Neural cell (in vitro differentiated cells): ENCODE results near the gene GARIN6. TPM values are rescaled to one million over a fixed set of nuclear protein-coding genes. Genes with fewer than 3 reads are reported as not detected.

ENCODE experiments used
- H2AFZ ChIP-seq: fragments of 200-600, 300-800 bp; sonication (generic), shearing (Covaris generic); 2 replicates; pipeline ENCODE4 v1.6.0; 2014; ENCODE audit warnings: low read depth, mild to moderate bottlenecking, antibody characterized with exemption, low read length, moderate library complexity
- H3F3A ChIP-seq: fragments of 200-600 bp; shearing (Covaris generic); 2 replicates; pipeline ENCODE4 v1.6.1; 2016; ENCODE audit warnings: mild to moderate bottlenecking, moderate library complexity, mixed read lengths, antibody characterized with exemption, low read length; ENCODE audit not compliant: insufficient read depth, poor library complexity, severe bottlenecking
- H3K27ac ChIP-seq: fragments of 200-600, 300-800 bp; sonication (generic), shearing (Covaris generic); 2 replicates; pipeline ENCODE4 v1.5.1; 2014; ENCODE audit warnings: mild to moderate bottlenecking, low read length, moderate library complexity
- H3K27me3 ChIP-seq: fragments of 300-800, 200-600 bp; sonication (generic), shearing (Covaris generic); 2 replicates; pipeline ENCODE4 v1.6.0; 2014; ENCODE audit warnings: mild to moderate bottlenecking, low read depth, low read length, moderate library complexity; ENCODE audit not compliant: insufficient read depth
- H3K36me3 ChIP-seq: fragments of 300-800, 200-600 bp; sonication (generic), shearing (Covaris generic); 2 replicates; pipeline ENCODE4 v1.5.1; 2014; ENCODE audit warnings: mild to moderate bottlenecking, antibody characterized with exemption, low read length, moderate library complexity; ENCODE audit not compliant: insufficient read depth
- H3K4me2 ChIP-seq: fragments of 300-800, 200-600 bp; sonication (generic), shearing (Covaris generic); 2 replicates; pipeline ENCODE4 v1.6.0; 2014; ENCODE audit warnings: mild to moderate bottlenecking, low read length
- H3K4me3 ChIP-seq: fragments of 300-800, 200-600 bp; sonication (generic), shearing (Covaris generic); 2 replicates; pipeline ENCODE4 v1.5.1; 2014; ENCODE audit warnings: mild to moderate bottlenecking, low read length, moderate library complexity
- H3K79me2 ChIP-seq: fragments of 200-600 bp; shearing (Covaris generic); replicated peaks from 2 replicates; pipeline ENCODE4 v1.6.0; 2014; ENCODE audit warnings: mild to moderate bottlenecking, low read length, moderate library complexity; ENCODE audit not compliant: insufficient read depth
- H3K9ac ChIP-seq: fragments of 300-800, 200-600 bp; sonication (generic), shearing (Covaris generic); 2 replicates; pipeline ENCODE4 v1.6.1; 2016; ENCODE audit warnings: mild to moderate bottlenecking, low read length, mixed read lengths
- H3K9me2 ChIP-seq: fragments of 200-600 bp; shearing (Covaris generic); 2 replicates; pipeline ENCODE4 v1.6.1; 2016; ENCODE audit warnings: mild to moderate bottlenecking, low read length, mixed read lengths; ENCODE audit not compliant: insufficient read depth
- H3K9me3 ChIP-seq: fragments of 200-600, 300-800 bp; sonication (generic), shearing (Covaris generic); 2 replicates; pipeline ENCODE4 v1.6.1; 2016; ENCODE audit warnings: mild to moderate bottlenecking, mixed run types, low read length, moderate library complexity, mixed read lengths
- H4K20me1 ChIP-seq: fragments of 200-600 bp; shearing (Covaris generic); 2 replicates; pipeline ENCODE4 v1.6.1; 2016; ENCODE audit warnings: mild to moderate bottlenecking, mixed run types; ENCODE audit not compliant: insufficient read depth
- CTCF ChIP-seq: fragments of 450-650 bp; IDR thresholded peaks from 2 replicates; pipeline ENCODE4 v1.5.1; 2014; ENCODE audit warnings: antibody characterized with exemption, mild to moderate bottlenecking, moderate library complexity; ENCODE audit not compliant: poor library complexity, severe bottlenecking
- EP300 ChIP-seq: fragments of 450-650 bp; conservative IDR thresholded peaks from 2 replicates; pipeline ENCODE4 v1.6.1; 2014; ENCODE audit warnings: antibody characterized with exemption, mild to moderate bottlenecking, moderate library complexity; ENCODE audit not compliant: poor library complexity, severe bottlenecking
- EZH2 ChIP-seq: fragments of 200-600, 300-800 bp; shearing (Covaris generic), sonication (generic); IDR thresholded peaks from 2 replicates; pipeline ENCODE4 v1.6.1; 2014; ENCODE audit warnings: antibody characterized with exemption, low read length, borderline replicate concordance, mild to moderate bottlenecking; ENCODE audit not compliant: insufficient read depth, poor library complexity, severe bottlenecking
- MXI1 ChIP-seq: fragments of 450-650 bp; conservative IDR thresholded peaks from 2 replicates; pipeline ENCODE4 v1.6.1; 2014; ENCODE audit warnings: antibody characterized with exemption, mild to moderate bottlenecking; ENCODE audit not compliant: poor library complexity, severe bottlenecking
- POLR2AphosphoS5 ChIP-seq: IDR thresholded peaks from 2 replicates; pipeline ENCODE4 v1.6.1; 2012
- RAD21 ChIP-seq: fragments of 450-650 bp; conservative IDR thresholded peaks from 2 replicates; pipeline ENCODE4 v1.6.1; 2014; ENCODE audit warnings: antibody characterized with exemption, mild to moderate bottlenecking, moderate library complexity
- SMC3 ChIP-seq: fragments of 450-650 bp; conservative IDR thresholded peaks from 2 replicates; pipeline ENCODE4 v1.6.1; 2014; ENCODE audit warnings: antibody characterized with exemption, mild to moderate bottlenecking, moderate library complexity; ENCODE audit not compliant: poor library complexity
- TAF1 ChIP-seq: IDR thresholded peaks from 2 replicates; pipeline ENCODE4 v1.6.1; 2012; ENCODE audit warnings: low read depth
- polyA plus RNA-seq: library from polyadenylated mRNA; depleted of rRNA; stranded (reverse); fragments of >200 nt; gene quantifications from 2 replicates; pipeline ENCODE4 v1.2.3, GENCODE V29; 2014
- TF ChIP-seq, protein P1 (sequence below): IDR thresholded peaks from 2 replicates; pipeline ENCODE4 v1.6.1; 2012; ENCODE audit warnings: borderline replicate concordance

GARIN6 gene
- polyA plus RNA-seq, 1 donor from 2014 or later, result not detected

GRCh38 chr12:99600388-99600787 lies 47.2 kb upstream of the GARIN6 start:
- Histone ChIP-seq H3K9ac (no peak overlapping the region), H4K20me1 (no peaks in the 10 kb centered on the region), H3K9me3 (no peaks in the 10 kb centered on the region), H3K79me2 (no peaks in the 10 kb centered on the region), H3K27ac (peak overlapping the region; percentile 4), H3K4me2 (no peak overlapping the region), H3K9me2 (no peaks in the 10 kb centered on the region), H2AFZ (no peak overlapping the region), H3K4me3 (peak overlapping the region; percentile 7), H3K36me3 (no peaks in the 10 kb centered on the region), H3F3A (no peaks in the 10 kb centered on the region), H3K27me3 (no peaks in the 10 kb centered on the region)
- TF ChIP-seq POLR2AphosphoS5 (no peak), EP300 (peak; percentile 36), MXI1 (no peak)

GRCh38 chr12:99609455-99610181 lies 37.9 kb upstream of the GARIN6 start:
- Histone ChIP-seq H3K27ac (no peak overlapping the region), H3K9me3 (no peaks in the 10 kb centered on the region), H3K9me2 (no peaks in the 10 kb centered on the region), H3K4me3 (no peak overlapping the region), H3K4me2 (no peak overlapping the region), H3K9ac (no peak overlapping the region), H3K79me2 (no peaks in the 10 kb centered on the region), H3K27me3 (no peaks in the 10 kb centered on the region), H4K20me1 (no peaks in the 10 kb centered on the region), H3F3A (no peaks in the 10 kb centered on the region), H2AFZ (no peak overlapping the region), H3K36me3 (no peaks in the 10 kb centered on the region)
- TF ChIP-seq, protein P1, sequence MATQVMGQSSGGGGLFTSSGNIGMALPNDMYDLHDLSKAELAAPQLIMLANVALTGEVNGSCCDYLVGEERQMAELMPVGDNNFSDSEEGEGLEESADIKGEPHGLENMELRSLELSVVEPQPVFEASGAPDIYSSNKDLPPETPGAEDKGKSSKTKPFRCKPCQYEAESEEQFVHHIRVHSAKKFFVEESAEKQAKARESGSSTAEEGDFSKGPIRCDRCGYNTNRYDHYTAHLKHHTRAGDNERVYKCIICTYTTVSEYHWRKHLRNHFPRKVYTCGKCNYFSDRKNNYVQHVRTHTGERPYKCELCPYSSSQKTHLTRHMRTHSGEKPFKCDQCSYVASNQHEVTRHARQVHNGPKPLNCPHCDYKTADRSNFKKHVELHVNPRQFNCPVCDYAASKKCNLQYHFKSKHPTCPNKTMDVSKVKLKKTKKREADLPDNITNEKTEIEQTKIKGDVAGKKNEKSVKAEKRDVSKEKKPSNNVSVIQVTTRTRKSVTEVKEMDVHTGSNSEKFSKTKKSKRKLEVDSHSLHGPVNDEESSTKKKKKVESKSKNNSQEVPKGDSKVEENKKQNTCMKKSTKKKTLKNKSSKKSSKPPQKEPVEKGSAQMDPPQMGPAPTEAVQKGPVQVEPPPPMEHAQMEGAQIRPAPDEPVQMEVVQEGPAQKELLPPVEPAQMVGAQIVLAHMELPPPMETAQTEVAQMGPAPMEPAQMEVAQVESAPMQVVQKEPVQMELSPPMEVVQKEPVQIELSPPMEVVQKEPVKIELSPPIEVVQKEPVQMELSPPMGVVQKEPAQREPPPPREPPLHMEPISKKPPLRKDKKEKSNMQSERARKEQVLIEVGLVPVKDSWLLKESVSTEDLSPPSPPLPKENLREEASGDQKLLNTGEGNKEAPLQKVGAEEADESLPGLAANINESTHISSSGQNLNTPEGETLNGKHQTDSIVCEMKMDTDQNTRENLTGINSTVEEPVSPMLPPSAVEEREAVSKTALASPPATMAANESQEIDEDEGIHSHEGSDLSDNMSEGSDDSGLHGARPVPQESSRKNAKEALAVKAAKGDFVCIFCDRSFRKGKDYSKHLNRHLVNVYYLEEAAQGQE, result no peak
- TF ChIP-seq POLR2AphosphoS5 (no peak), TAF1 (no peak), MXI1 (no peak), RAD21 (no peak), SMC3 (no peak), EP300 (no peak), EZH2 (no peak), CTCF (no peak)
